Lung (tissue), 12 donors: ENCODE measurements around the gene TTC28. TPM values are rescaled to one million over a fixed set of nuclear protein-coding genes. Genes with fewer than 3 reads are reported as not detected.

Experiments
- ATAC-seq: fragments of 200-7000 bp; cut with Tn5 transposase; one replicate; pipeline ENCODE4 v1.9.1; 2020; ENCODE audit warnings: moderate number of reproducible peaks; ENCODE audit not compliant: insufficient read depth, low FRiP score
- DNase-seq, 3 donors: peaks; one replicate each; pipeline ENCODE4 v3.0.0-alpha.2; 2013 to 2017
- H3K27ac ChIP-seq, 2 donors: one replicate each; pipeline ENCODE4 v1.5.1; 2013; ENCODE audit warnings: mild to moderate bottlenecking in 2 of 2, moderate library complexity in 2 of 2, control low read depth in 1 of 2, inconsistent platforms in 1 of 2, low read depth in 1 of 2, low read length in 1 of 2
- H3K27me3 ChIP-seq, 3 donors: one replicate each; pipeline ENCODE4 v1.5.1; 2013; ENCODE audit warnings: low read length in 2 of 3; ENCODE audit not compliant: control insufficient read depth in 3 of 3, insufficient read depth in 3 of 3
- H3K36me3 ChIP-seq, 4 donors: one replicate each; pipeline ENCODE4 v1.5.1; 2013; ENCODE audit warnings: low read length in 4 of 4, mild to moderate bottlenecking in 1 of 4, moderate library complexity in 1 of 4; ENCODE audit not compliant: control insufficient read depth in 4 of 4, insufficient read depth in 4 of 4
- H3K4me1 ChIP-seq, 5 donors: one replicate each; pipeline ENCODE4 v1.5.1; 2013; ENCODE audit warnings: low read length in 5 of 5, mild to moderate bottlenecking in 2 of 5, moderate library complexity in 1 of 5; ENCODE audit not compliant: control insufficient read depth in 5 of 5, insufficient read depth in 5 of 5
- H3K4me3 ChIP-seq: one replicate; pipeline ENCODE4 v1.5.1; 2013; ENCODE audit warnings: mild to moderate bottlenecking, control low read depth, moderate library complexity
- H3K9ac ChIP-seq, 2 donors: one replicate each; pipeline ENCODE4 v1.5.1; 2013; ENCODE audit warnings: low read length in 2 of 2, control low read depth in 1 of 2; ENCODE audit not compliant: insufficient read depth in 1 of 2
- H3K9me3 ChIP-seq, 4 donors: one replicate each; pipeline ENCODE4 v1.5.1; 2013; ENCODE audit warnings: low read length in 3 of 4, mild to moderate bottlenecking in 1 of 4, moderate library complexity in 1 of 4; ENCODE audit not compliant: control insufficient read depth in 4 of 4, insufficient read depth in 3 of 4
- WGBS, 2 donors: extraction: QIAGEN DNeasy Blood & Tissue Kit; methylation state at CpG; one replicate each; pipeline ENCODE4 v1.1.7; 2013; 5-methylcytosine and 5-hydroxymethylcytosine counted together
- polyA plus RNA-seq, 2 donors: library from polyadenylated mRNA; stranded (reverse); fragments of 200-250 nt; gene quantifications; one replicate each; pipeline ENCODE4 v1.2.1, GENCODE V29; 2013
- total RNA-seq, 2 donors: library from RNA; depleted of rRNA in 1 of 2; stranded (reverse); fragments of >200 nt in 1 of 2; gene quantifications; one replicate each; pipeline ENCODE4 v1.2.1, GENCODE V29; 2014 to 2021
- TF ChIP-seq, protein P1 (sequence below): IDR thresholded peaks from 2 replicates; pipeline ENCODE4 v1.5.1; 2012; ENCODE audit warnings: mild to moderate bottlenecking; ENCODE audit errors: control extremely low read depth, extremely low read depth
- donor health status: control.
- donor health status: control.
- donor health status: Bipolar disorder and iron deficiency.
- donor health status: healthy.
- donor health status: DM: yes; HTN: yes; CAD: no.

The TTC28 gene
- total and polyA plus RNA-seq, 4 donors = 4.7 to 72.2 (median 24.8) TPM

GRCh38 chr22:28031383-28031922, 648.2 kb downstream of the TTC28 start:
- Histone ChIP-seq H3K4me1 (peaks cover 15 to 67% (median 37%) of the 10 kb centered on the region in 5 donors), H3K9ac (no peak overlapping the region), H3K36me3 (peaks cover 0 to 11% (median 4%) of the 10 kb centered on the region in 4 donors), H3K9me3 (peaks cover 0 to 1% (median 0%) of the 10 kb centered on the region in 4 donors), H3K27ac (peak overlapping the region in 1 of 2 donors; percentile 20), H3K4me3 (no peak overlapping the region), H3K27me3 (no peaks in the 10 kb centered on the region)
- TF ChIP-seq, protein P1, sequence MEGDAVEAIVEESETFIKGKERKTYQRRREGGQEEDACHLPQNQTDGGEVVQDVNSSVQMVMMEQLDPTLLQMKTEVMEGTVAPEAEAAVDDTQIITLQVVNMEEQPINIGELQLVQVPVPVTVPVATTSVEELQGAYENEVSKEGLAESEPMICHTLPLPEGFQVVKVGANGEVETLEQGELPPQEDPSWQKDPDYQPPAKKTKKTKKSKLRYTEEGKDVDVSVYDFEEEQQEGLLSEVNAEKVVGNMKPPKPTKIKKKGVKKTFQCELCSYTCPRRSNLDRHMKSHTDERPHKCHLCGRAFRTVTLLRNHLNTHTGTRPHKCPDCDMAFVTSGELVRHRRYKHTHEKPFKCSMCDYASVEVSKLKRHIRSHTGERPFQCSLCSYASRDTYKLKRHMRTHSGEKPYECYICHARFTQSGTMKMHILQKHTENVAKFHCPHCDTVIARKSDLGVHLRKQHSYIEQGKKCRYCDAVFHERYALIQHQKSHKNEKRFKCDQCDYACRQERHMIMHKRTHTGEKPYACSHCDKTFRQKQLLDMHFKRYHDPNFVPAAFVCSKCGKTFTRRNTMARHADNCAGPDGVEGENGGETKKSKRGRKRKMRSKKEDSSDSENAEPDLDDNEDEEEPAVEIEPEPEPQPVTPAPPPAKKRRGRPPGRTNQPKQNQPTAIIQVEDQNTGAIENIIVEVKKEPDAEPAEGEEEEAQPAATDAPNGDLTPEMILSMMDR = no peak
- DNase-seq = no peak
- WGBS, 2 donors = 94 to 97% methylated on average over 6 of the region's 6 CpGs
- ATAC-seq = no peak

DNA sequence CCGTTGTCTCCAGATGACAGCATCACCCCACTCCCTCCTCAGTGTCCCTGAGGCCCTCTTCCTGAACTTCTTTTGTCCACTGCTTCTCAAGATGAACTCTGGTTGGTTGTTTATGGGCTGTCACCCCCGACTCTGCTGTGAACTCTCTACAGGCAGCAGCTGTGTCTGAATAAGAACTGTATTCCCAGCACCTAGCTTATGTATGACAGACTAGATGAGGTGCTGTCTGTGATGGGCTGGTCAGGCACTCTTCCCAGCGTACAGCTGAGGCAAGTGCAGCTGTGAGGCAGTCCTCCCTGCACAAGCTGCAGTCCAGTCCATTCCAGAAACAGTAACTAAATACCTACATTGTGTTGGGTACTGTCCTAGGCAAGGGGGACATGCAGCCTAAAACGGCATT, 649.2 kb downstream of the TTC28 start:
- peaks cover 0 to 1% (median 0%) of the 10 kb centered on the region in 4 donors for H3K9me3 ChIP-seq
- no peak overlapping the region for H3K9ac ChIP-seq
- TF ChIP-seq, protein P1 = no peak
- ATAC-seq = no peak
- H3K36me3 ChIP-seq = peaks cover 0 to 11% (median 4%) of the 10 kb centered on the region in 4 donors
- WGBS, 2 donors = 61 to 65% methylated on average over 4 of the region's 4 CpGs
- H3K27me3 ChIP-seq = no peaks in the 10 kb centered on the region
- H3K4me1 ChIP-seq = peaks cover 14 to 63% (median 39%) of the 10 kb centered on the region in 5 donors
- peak; percentile 82 to 92 (median 86) for DNase-seq
- peak overlapping the region in 1 of 2 donors; percentile 84 for H3K27ac ChIP-seq
- H3K4me3 ChIP-seq = no peak overlapping the region

DNA sequence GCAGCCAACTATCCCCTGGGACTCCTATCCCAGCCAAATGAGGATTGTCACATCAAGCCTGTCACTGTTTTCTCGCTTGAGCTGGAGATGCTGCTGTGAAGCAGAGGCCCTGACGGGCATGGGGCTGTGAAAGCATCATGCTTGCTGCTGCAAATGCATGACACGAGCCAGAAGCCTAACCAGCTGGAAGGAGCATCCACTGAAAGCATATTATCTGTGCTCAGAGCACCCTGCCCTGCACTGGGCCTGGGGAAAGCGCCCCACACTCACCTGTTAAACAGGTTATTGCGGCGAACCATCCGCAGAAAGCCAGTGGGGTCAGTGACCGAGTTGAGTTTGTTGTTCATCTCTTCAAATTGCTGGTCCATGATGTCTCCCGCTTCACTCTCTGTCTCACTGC, 649.7 kb downstream of the TTC28 start:
- no peak for ATAC-seq
- peaks cover 11 to 58% (median 35%) of the 10 kb centered on the region in 5 donors for H3K4me1 ChIP-seq
- H3K4me3 ChIP-seq = no peak overlapping the region
- H3K27me3 ChIP-seq = no peaks in the 10 kb centered on the region
- TF ChIP-seq, protein P1 = no peak
- H3K9me3 ChIP-seq = peaks cover 0 to 1% (median 0%) of the 10 kb centered on the region in 4 donors
- peak overlapping the region; percentile 62 to 84 for H3K27ac ChIP-seq
- 88 to 90% methylated on average over 9 of the region's 9 CpGs for WGBS, 2 donors
- no peak overlapping the region for H3K9ac ChIP-seq
- peaks cover 0 to 11% (median 4%) of the 10 kb centered on the region in 4 donors for H3K36me3 ChIP-seq
- no peak for DNase-seq
